ENCODE results near the gene CAMK4.

DNA sequence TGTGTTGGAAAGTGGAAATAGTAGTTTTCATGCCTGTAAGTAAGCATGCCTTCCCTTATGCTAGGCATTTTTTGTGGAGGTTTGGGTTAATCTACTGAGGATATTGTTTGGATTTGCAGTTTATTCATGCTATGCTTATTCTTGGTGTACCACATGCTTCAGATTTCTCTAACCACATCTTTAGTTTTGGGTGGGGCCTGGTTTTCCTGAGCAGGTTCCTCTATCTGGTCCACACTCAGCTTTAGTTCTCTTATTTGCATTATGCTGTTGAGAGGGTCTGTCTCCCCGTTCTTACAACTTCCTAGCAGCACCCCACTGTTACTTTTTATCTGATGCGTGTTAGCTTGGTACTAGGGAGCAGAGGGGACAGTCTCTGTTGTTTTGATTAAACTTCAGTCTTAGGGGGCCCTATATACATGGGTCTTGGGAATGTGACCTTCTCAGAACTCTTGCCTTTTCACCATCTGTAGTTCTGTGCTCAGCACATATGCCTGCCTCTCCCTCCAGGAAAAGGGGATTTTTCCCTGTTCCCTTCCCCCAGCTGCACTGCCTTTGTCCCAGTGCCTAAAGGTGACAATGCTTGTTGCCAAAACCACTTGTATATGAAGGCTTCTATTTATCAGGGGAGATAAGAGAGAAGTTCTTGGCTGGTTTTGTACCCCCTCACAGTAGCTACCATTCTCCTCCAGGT, 10.0 kb upstream of the CAMK4 start:
- TF ChIP-seq, protein P1, sequence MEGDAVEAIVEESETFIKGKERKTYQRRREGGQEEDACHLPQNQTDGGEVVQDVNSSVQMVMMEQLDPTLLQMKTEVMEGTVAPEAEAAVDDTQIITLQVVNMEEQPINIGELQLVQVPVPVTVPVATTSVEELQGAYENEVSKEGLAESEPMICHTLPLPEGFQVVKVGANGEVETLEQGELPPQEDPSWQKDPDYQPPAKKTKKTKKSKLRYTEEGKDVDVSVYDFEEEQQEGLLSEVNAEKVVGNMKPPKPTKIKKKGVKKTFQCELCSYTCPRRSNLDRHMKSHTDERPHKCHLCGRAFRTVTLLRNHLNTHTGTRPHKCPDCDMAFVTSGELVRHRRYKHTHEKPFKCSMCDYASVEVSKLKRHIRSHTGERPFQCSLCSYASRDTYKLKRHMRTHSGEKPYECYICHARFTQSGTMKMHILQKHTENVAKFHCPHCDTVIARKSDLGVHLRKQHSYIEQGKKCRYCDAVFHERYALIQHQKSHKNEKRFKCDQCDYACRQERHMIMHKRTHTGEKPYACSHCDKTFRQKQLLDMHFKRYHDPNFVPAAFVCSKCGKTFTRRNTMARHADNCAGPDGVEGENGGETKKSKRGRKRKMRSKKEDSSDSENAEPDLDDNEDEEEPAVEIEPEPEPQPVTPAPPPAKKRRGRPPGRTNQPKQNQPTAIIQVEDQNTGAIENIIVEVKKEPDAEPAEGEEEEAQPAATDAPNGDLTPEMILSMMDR (conservative IDR thresholded peaks at IDR 0.05; ENCODE audit: low read length), result no peak
- TF ChIP-seq EZH2phosphoT487 (IDR thresholded peaks at IDR 0.05; ENCODE audit: borderline replicate concordance), result no peak
